Measurements from ENCODE around the gene DDX54. TPM values are rescaled to one million over a fixed set of nuclear protein-coding genes. Genes with fewer than 3 reads are reported as not detected.
A peak's percentile ranks its signal among the peaks of the same experiment; 100 is the strongest.

DDX54 gene
- total and polyA plus RNA-seq, 7 donors, result 53.6 to 93.5 (median 79.4) TPM

GRCh38 chr12:113204804-113205203 is 19.5 kb upstream of the DDX54 start:
- Histone ChIP-seq H3K4me1 (peaks cover 15% of the 10 kb centered on the region), H3K27ac (peak overlapping the region; percentile 50), H3K9me3 (no peaks in the 10 kb centered on the region), H3K36me3 (ENCODE audit: insufficient read depth in 1 of 2, low read depth in 1 of 2) (no peaks in the 10 kb centered on the region), H3K27me3 (ENCODE audit: insufficient read depth in 3 of 3, low read length in 2 of 3) (no peaks in the 10 kb centered on the region), H3K4me3 (no peak overlapping the region)
- DNase-seq, result no peak
- 38 to 43% (median 40%) methylated on average over 3 of the region's 3 CpGs for WGBS, 3 donors
- intact Hi-C loops (cut with DNase I), result no loop called here
- TF ChIP-seq CTCF (IDR thresholded peaks at IDR 0.05), result no peak
- peak in 3 of 4 donors; percentile 32 to 77 (median 77) for ATAC-seq

GRCh38 chr12:113203852-113204760 is 18.8 kb upstream of the DDX54 start:
- ATAC-seq, result no peak
- H3K27me3 ChIP-seq (ENCODE audit: insufficient read depth in 3 of 3, low read length in 2 of 3), result no peaks in the 10 kb centered on the region
- DNase-seq, result no peak
- 84 to 89% (median 88%) methylated on average over 8 of the region's 8 CpGs for WGBS, 3 donors
- H3K4me3 ChIP-seq, result no peak overlapping the region
- no peaks in the 10 kb centered on the region for H3K36me3 ChIP-seq (ENCODE audit: insufficient read depth in 1 of 2, low read depth in 1 of 2)
- intact Hi-C loops (cut with DNase I), result no loop called here
- no peak for TF ChIP-seq CTCF (IDR thresholded peaks at IDR 0.05)
- peaks cover 15% of the 10 kb centered on the region for H3K4me1 ChIP-seq
- no peaks in the 10 kb centered on the region for H3K9me3 ChIP-seq
- H3K27ac ChIP-seq, result peak overlapping the region; percentile 50

GRCh38 chr12:113202300-113203075 is 17.2 kb upstream of the DDX54 start:
- Histone ChIP-seq H3K4me1 (peaks cover 15% of the 10 kb centered on the region), H3K27me3 (ENCODE audit: insufficient read depth in 3 of 3, low read length in 2 of 3) (no peaks in the 10 kb centered on the region), H3K27ac (no peak overlapping the region), H3K4me3 (no peak overlapping the region), H3K9me3 (no peaks in the 10 kb centered on the region), H3K36me3 (ENCODE audit: insufficient read depth in 1 of 2, low read depth in 1 of 2) (no peaks in the 10 kb centered on the region)
- intact Hi-C loops (cut with DNase I), result no loop called here
- no peak for ATAC-seq
- 94 to 97% (median 94%) methylated on average over 4 of the region's 4 CpGs for WGBS, 3 donors
- DNase-seq, result no peak
- no peak for TF ChIP-seq CTCF (IDR thresholded peaks at IDR 0.05)

- Histone ChIP-seq H3K9me3 (no peaks in the 10 kb centered on the region), H3K4me3 (no peak overlapping the region), H3K27ac (no peak overlapping the region), H3K4me1 (peaks cover 15% of the 10 kb centered on the region), H3K27me3 (ENCODE audit: insufficient read depth in 3 of 3, low read length in 2 of 3) (no peaks in the 10 kb centered on the region), H3K36me3 (ENCODE audit: insufficient read depth in 1 of 2, low read depth in 1 of 2) (no peaks in the 10 kb centered on the region)
- intact Hi-C loops (cut with DNase I), result no loop called here
- ATAC-seq (no peak), DNase-seq (no peak)
- 58 to 68% (median 65%) methylated on average over 14 of the region's 14 CpGs for WGBS, 3 donors
- TF ChIP-seq CTCF (IDR thresholded peaks at IDR 0.05), result no peak
These were observed 16.2 kb upstream of the DDX54 start for GRCh38 chr12:113201187-113202177.

Data from psoas muscle (tissue), 8 donors.